AG09309 (cell line): ENCODE data around the gene MYO6.

Experiments
- DNase-seq: peaks from one replicate; pipeline ENCODE4 v3.0.0-alpha.2; 2010; ENCODE audit warnings: low read depth
- H3K4me3 ChIP-seq: 2 replicates; pipeline ENCODE4 v1.5.1; 2011; ENCODE audit warnings: mild to moderate bottlenecking, low read depth, low read length, moderate library complexity; ENCODE audit not compliant: control insufficient read depth
- CTCF ChIP-seq: IDR thresholded peaks from 2 replicates; pipeline ENCODE4 v1.5.1; 2011; ENCODE audit warnings: mild to moderate bottlenecking, low read depth, low read length, inconsistent platforms; ENCODE audit not compliant: insufficient read depth, control insufficient read depth; ENCODE audit errors: missing control alignments

Gene MYO6

GRCh38 chr6:75735491-75736186 is 13.4 kb upstream of the MYO6 start:
- H3K4me3 ChIP-seq: no peak overlapping the region
- no peak for DNase-seq
- TF ChIP-seq CTCF: no peak

- H3K4me3 ChIP-seq: no peak overlapping the region
- DNase-seq: no peak
- TF ChIP-seq CTCF: no peak
These were observed 5.1 kb upstream of the MYO6 start for GRCh38 chr6:75743971-75744370.

GRCh38 chr6:75745404-75745803 is 3.6 kb upstream of the MYO6 start:
- no peak for DNase-seq
- no peak overlapping the region for H3K4me3 ChIP-seq

GRCh38 chr6:75746221-75746620 is 2.8 kb upstream of the MYO6 start:
- H3K4me3 ChIP-seq: no peak overlapping the region
- DNase-seq: no peak
- TF ChIP-seq CTCF: no peak

More at GRCh38 chr6:75745404-75745803, 3.6 kb upstream of the MYO6 start:
- no peak for TF ChIP-seq CTCF

- TF ChIP-seq CTCF: no peak
- H3K4me3 ChIP-seq: no peak overlapping the region
- DNase-seq: no peak
These were observed 1.7 kb upstream of the MYO6 start for GRCh38 chr6:75747152-75747992.

GRCh38 chr6:75748003-75748742 is 866 bp upstream of the MYO6 start:
- no peak for DNase-seq
- TF ChIP-seq CTCF: no peak
- peak overlapping the region; percentile 88 for H3K4me3 ChIP-seq
